Caco-2 (cell line): ENCODE results near the gene BMP7. TPM values are rescaled to one million over a fixed set of nuclear protein-coding genes. Genes with fewer than 3 reads are reported as not detected.

Experiments used
- BruUV-seq: library from RNA; stranded (reverse); fragments of 400-500 nt; replicated peaks from 2 replicates; lab custom pipeline; 2021; lab: Mats Ljungman, UMichigan
- CTCF ChIA-PET: fragments of 300-600 bp; sonication (Branson Sonifier 250); formaldehyde crosslinking; loops from one replicate; lab custom pipeline; 2022; ENCODE audit warnings: antibody characterized with exemption; lab: Charles Lee
- POLR2A ChIA-PET: fragments of 300-600 bp; sonication (Branson Sonifier 250); formaldehyde crosslinking; loops from one replicate; lab custom pipeline; 2022; ENCODE audit warnings: antibody characterized with exemption; lab: Charles Lee
- DNase-seq, 2 experiments: peaks; one replicate each; pipeline versions ENCODE4 v3.0.0 to v3.0.0-alpha.2; 2020 to 2022
- H3K27me3 ChIP-seq: replicated peaks from 2 replicates; pipeline ENCODE4 v1.6.0; 2011; ENCODE audit warnings: low read length; ENCODE audit not compliant: control insufficient read depth, insufficient read depth
- H3K36me3 ChIP-seq: 2 replicates; pipeline ENCODE4 v1.5.1; 2011; ENCODE audit warnings: low read length; ENCODE audit not compliant: control insufficient read depth, insufficient read depth
- H3K4me1 ChIP-seq: fragments of 250-450 bp; sonication (Bioruptor Pico); 2 replicates; pipeline ENCODE4 v1.5.1; 2020; ENCODE audit warnings: mild to moderate bottlenecking
- H3K4me3 ChIP-seq: 2 replicates; pipeline ENCODE4 v1.5.1; 2011; ENCODE audit warnings: low read depth, mild to moderate bottlenecking, control low read depth, low read length
- H3K9me3 ChIP-seq: fragments of 250-450 bp; sonication (Bioruptor Pico); 2 replicates; pipeline ENCODE4 v1.5.1; 2020; ENCODE audit warnings: mild to moderate bottlenecking, moderate library complexity
- H3K27ac Mint-ChIP-seq: one replicate; pipeline ENCODE4 v1.8.0; 2022; ENCODE audit warnings: mixed read lengths; ENCODE audit not compliant: unreplicated experiment
- H3K27me3 Mint-ChIP-seq: one replicate; pipeline ENCODE4 v1.8.0; 2022; ENCODE audit warnings: mixed read lengths; ENCODE audit not compliant: insufficient read depth, unreplicated experiment
- H3K36me3 Mint-ChIP-seq: one replicate; pipeline ENCODE4 v1.8.0; 2022; ENCODE audit warnings: mild to moderate bottlenecking, mixed read lengths; ENCODE audit not compliant: insufficient read depth, unreplicated experiment
- H3K4me1 Mint-ChIP-seq: one replicate; pipeline ENCODE4 v1.8.0; 2022; ENCODE audit warnings: low read depth, mixed read lengths; ENCODE audit not compliant: unreplicated experiment
- H3K4me3 Mint-ChIP-seq: one replicate; pipeline ENCODE4 v1.8.0; 2022; ENCODE audit warnings: mild to moderate bottlenecking, moderate library complexity, mixed read lengths; ENCODE audit not compliant: unreplicated experiment
- H3K9me3 Mint-ChIP-seq: one replicate; pipeline ENCODE4 v1.8.0; 2022; ENCODE audit warnings: mixed read lengths; ENCODE audit not compliant: unreplicated experiment
- CTCF ChIP-seq, 2 experiments: fragments of 200-600 bp in 1 of 2; IDR thresholded peaks; 1 replicate in 1 of 2; 2 replicates in 1 of 2; pipeline versions ENCODE4 v1.5.1 to v1.8.0; 2011 to 2022; ENCODE audit warnings: antibody characterized with exemption in 1 of 2, control low read depth in 1 of 2, inconsistent platforms in 1 of 2, low read depth in 1 of 2, low read length in 1 of 2, mild to moderate bottlenecking in 1 of 2, moderate library complexity in 1 of 2; ENCODE audit not compliant: insufficient read depth in 1 of 2, severe bottlenecking in 1 of 2, unreplicated experiment in 1 of 2
- intact Hi-C: fragments of 100-400 bp; cut with micrococcal nuclease; formaldehyde crosslinking; loops from one replicate; pipeline ENCODE4 v1.10.0; 2022; ENCODE audit not compliant: unreplicated experiment
- total RNA-seq: library from RNA; stranded (reverse); gene quantifications from 2 replicates; pipeline ENCODE4 v1.2.3, GENCODE V29; 2022

BMP7 gene
- total RNA-seq, 1 experiment from 2014 or later = 317 TPM

GRCh38 chr20:57164872-57165271 is 101.6 kb downstream of the BMP7 start:
- BruUV-seq = no TSS peak
- Mint-ChIP-seq H3K27me3 (no peaks in the 10 kb centered on the region), H3K4me3 (no peak overlapping the region), H3K36me3 (peaks cover 62% of the 10 kb centered on the region), H3K4me1 (peaks cover 11% of the 10 kb centered on the region), H3K27ac (peak overlapping the region; percentile 29), H3K9me3 (no peaks in the 10 kb centered on the region)
- ChIA-PET POLR2A (no interaction called here), CTCF (no interaction called here)
- Histone ChIP-seq H3K4me3 (no peak overlapping the region), H3K27me3 (no peaks in the 10 kb centered on the region), H3K36me3 (no peaks in the 10 kb centered on the region), H3K9me3 (no peaks in the 10 kb centered on the region), H3K4me1 (peaks cover 15% of the 10 kb centered on the region)
- no peak for DNase-seq
- intact Hi-C loops = no loop called here
- no peak for TF ChIP-seq CTCF (IDR thresholded peaks at IDR 0.05; ENCODE audit: insufficient read depth in 1 of 2, low read depth in 1 of 2, low read length in 1 of 2, severe bottlenecking in 1 of 2, unreplicated experiment in 1 of 2)

- H3K9me3 Mint-ChIP-seq = no peaks in the 10 kb centered on the region
- Histone ChIP-seq H3K27me3 (no peaks in the 10 kb centered on the region), H3K4me1 (peaks cover 4% of the 10 kb centered on the region), H3K36me3 (no peaks in the 10 kb centered on the region), H3K9me3 (no peaks in the 10 kb centered on the region), H3K4me3 (no peak overlapping the region)
- BruUV-seq = no TSS peak
- no peak overlapping the region for H3K4me3 Mint-ChIP-seq
- peaks cover 43% of the 10 kb centered on the region for H3K36me3 Mint-ChIP-seq
- peaks cover under 1% of the 10 kb centered on the region for H3K4me1 Mint-ChIP-seq
- no peak for DNase-seq
- ChIA-PET CTCF (interaction anchor here (1.0 kb wide), 1 partner anchor 169 kb away, joined by 3 read pairs; no protein-coding TSS in a partner anchor), POLR2A (no interaction called here)
- no peak overlapping the region for H3K27ac Mint-ChIP-seq
- no peaks in the 10 kb centered on the region for H3K27me3 Mint-ChIP-seq
- intact Hi-C loops = no loop called here
- TF ChIP-seq CTCF (IDR thresholded peaks at IDR 0.05; ENCODE audit: insufficient read depth in 1 of 2, low read depth in 1 of 2, low read length in 1 of 2, severe bottlenecking in 1 of 2, unreplicated experiment in 1 of 2) = no peak
Measured at GRCh38 chr20:57163041-57163440, 103.4 kb downstream of the BMP7 start.

GRCh38 chr20:57162362-57162652 is 104.1 kb downstream of the BMP7 start:
- Histone ChIP-seq H3K36me3 (no peaks in the 10 kb centered on the region), H3K9me3 (no peaks in the 10 kb centered on the region), H3K4me3 (no peak overlapping the region), H3K27me3 (no peaks in the 10 kb centered on the region), H3K4me1 (no peaks in the 10 kb centered on the region)
- Mint-ChIP-seq H3K9me3 (no peaks in the 10 kb centered on the region), H3K4me3 (no peak overlapping the region), H3K27me3 (no peaks in the 10 kb centered on the region), H3K27ac (no peak overlapping the region), H3K4me1 (no peaks in the 10 kb centered on the region), H3K36me3 (peaks cover 36% of the 10 kb centered on the region)
- no TSS peak for BruUV-seq
- no peak for TF ChIP-seq CTCF (IDR thresholded peaks at IDR 0.05; ENCODE audit: insufficient read depth in 1 of 2, low read depth in 1 of 2, low read length in 1 of 2, severe bottlenecking in 1 of 2, unreplicated experiment in 1 of 2)
- POLR2A ChIA-PET = no interaction called here
- intact Hi-C loops = no loop called here
- CTCF ChIA-PET = interaction anchor here (1.0 kb wide), 1 partner anchor 170 kb away, joined by 3 read pairs; no protein-coding TSS in a partner anchor
- DNase-seq = no peak
